NCI-H1436 (cell line): ENCODE data around the gene KLK14.

Experiments
- DNase-seq: peaks from one replicate; lab custom pipeline; 2025; lab: John Stamatoyannopoulos, UW

The KLK14 gene

GRCh38 chr19:51108066-51108804, 25.5 kb upstream of the KLK14 start, which contains the start of gene CTU1:
Gene CTU1, minus strand, starts transcription at chr19:51108409. Its CDS starts 3,840 bp downstream, at chr19:51104569.
- DNase-seq = peak; percentile 99

DNA sequence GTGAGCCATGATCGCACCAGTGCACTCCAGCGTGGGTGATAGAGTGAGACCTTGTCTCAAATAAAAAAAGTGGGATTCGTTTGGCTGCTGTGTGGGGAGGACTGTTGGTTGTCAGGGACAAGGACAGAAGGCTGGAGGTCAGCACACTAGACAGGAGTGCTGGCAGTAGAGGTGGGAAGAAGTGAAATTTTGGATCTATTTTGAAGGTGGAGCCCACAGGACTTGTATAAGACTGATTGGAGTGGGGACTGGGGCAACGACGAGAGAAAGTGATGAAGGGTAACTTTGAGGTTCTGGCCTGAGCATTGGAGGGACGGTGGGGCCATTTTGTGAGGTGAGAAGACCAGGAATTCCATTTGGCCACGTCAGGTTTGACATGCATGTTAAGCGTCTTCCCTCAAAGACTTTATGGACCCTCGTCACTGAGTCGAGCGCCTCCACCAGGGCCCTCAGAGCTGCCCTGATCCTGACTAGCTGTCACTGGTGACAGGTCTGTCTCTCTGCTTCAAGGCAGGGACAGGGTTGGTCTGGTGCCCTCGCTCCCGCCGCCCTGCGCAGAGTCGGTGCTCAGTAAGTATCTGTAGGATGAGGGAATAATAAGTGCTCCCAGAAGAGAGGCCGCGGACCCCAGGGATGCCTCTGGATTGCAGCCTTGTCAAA, 24.8 kb upstream of the KLK14 start:
- DNase-seq = no peak

GRCh38 chr19:51103926-51104341, 21.2 kb upstream of the KLK14 start:
- no peak for DNase-seq

- no peak for DNase-seq
Measured at GRCh38 chr19:51102991-51103390, 20.3 kb upstream of the KLK14 start.

DNA sequence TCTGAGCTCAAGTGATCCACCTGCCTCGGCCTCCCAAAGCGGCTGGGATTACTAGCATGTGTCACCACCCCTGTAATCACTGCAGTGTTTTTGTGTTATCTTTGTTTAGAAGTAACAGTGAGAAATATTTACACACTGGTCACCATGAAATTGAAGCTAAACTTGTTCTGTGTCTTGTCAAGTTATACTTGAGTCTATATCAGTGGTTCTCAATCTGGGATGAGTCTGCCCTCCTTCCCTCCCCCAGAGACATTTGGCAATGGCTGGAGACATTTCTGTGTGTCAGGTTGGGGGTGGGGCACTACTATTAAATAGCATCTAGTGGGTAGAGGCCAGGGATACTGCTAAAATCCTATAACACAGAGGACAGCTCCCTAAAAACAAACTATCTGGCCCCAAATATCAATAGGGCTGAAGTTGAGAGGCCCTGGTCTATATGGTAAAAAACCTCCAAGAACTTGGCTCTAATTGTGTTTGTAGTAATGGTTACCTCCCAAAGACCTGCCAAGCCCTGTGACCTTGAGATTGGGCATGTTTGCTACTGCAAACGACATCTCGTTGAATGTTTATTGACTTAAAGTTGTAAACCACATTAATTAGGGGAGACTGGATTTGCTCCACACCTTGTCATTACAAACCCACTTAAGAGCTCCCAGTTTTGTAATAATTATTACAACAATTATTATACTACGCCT, 18.6 kb upstream of the KLK14 start:
- no peak for DNase-seq

- DNase-seq = no peak
Measured at GRCh38 chr19:51100601-51101000, 17.9 kb upstream of the KLK14 start.

DNA sequence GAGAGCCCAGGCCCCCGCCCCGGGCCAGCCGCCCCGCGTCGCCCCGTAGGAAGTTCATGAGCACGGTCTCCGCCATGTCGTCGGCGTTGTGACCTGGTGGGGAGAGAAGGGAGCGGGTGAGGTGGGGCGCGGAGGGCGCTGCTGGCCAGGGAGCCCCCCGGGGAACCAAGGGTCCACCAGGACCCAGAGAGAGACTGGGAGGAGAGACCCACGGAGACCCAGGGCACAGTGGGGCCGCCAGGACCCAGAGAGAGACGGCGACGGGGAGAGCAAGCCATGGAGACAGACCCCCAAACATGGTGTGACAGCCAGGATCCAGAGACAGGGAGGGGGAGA, 16.3 kb upstream of the KLK14 start:
- DNase-seq = no peak

- no peak for DNase-seq
Measured at GRCh38 chr19:51098365-51099046, 15.8 kb upstream of the KLK14 start.

DNA sequence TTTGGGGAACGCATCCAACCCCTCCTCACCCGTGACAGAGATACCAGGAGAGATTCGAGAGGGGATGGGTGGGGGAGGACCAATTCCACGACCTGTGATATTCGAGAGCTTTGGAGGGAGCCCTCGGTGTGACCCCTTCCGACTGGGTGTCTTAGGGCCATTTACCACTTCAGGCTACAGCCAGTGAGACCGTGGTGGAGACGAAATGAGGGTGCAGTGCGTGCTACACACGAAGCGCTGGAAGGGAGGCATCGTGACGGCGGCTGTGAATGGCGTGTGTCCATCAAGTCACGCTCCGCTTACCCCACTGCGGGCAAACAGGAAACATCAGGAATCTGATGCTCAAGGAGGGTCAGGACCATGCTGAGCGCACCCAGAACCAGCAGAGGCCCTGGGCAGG, 15.1 kb upstream of the KLK14 start:
- no peak for DNase-seq

GRCh38 chr19:51097166-51097738, 14.6 kb upstream of the KLK14 start:
- DNase-seq = peak; percentile 66

GRCh38 chr19:51096473-51097165, 13.9 kb upstream of the KLK14 start:
- peak; percentile 12 for DNase-seq

- DNase-seq = peak; percentile 46
Measured at GRCh38 chr19:51094696-51095279, 12.1 kb upstream of the KLK14 start.

GRCh38 chr19:51093510-51094345, 11.0 kb upstream of the KLK14 start:
- no peak for DNase-seq

DNA sequence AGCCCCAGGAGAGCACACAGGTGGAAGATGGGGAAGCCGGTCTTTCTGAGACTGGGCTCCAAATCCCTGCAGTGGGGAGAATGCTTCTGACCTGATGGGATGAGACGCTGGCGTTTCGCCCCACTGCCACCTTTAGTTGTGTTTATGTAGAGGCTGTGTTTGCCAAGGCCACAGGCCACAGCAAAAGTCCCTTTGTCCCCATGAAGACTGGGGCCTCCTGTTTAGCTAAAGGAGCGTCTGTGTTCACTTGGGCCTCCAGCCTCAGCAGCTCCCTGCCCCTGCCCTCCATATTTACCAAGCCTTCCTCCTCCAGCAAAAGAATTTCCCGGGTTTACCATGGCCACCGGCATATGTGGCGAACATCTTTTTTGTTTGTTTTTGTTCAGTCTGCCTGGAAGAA, 10.4 kb upstream of the KLK14 start:
- DNase-seq = no peak

- DNase-seq = no peak
Measured at GRCh38 chr19:51091895-51092873, 9.5 kb upstream of the KLK14 start.

- DNase-seq = no peak
Measured at GRCh38 chr19:51091126-51091525, 8.4 kb upstream of the KLK14 start.

DNA sequence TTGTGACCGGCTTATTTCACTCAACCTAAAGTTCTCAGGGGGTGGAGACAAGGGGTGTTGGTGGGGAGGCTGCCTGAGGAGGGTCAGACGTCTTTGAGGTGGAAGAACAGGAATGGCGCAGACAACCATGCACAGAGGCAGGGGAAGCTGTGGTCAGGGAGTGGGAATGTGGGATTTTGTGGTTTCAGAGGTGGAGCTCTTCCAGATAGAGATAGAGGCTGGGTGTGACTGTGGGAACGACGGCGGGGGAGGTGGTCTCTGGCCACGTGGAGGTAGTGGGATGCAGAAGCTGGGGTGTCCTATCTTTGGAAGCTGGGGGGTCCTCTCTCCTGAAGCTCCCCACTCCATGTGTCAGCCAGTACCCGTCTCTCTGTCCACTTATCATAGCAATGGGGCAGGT, 7.8 kb upstream of the KLK14 start:
- no peak for DNase-seq

- DNase-seq = no peak
Measured at GRCh38 chr19:51089786-51090185, 7.1 kb upstream of the KLK14 start.
